GM18505 (cell line): Measurements from ENCODE around the gene SLC6A4.

Source experiments
- ATAC-seq: cut with Tn5 transposase; IDR thresholded peaks from one replicate; pipeline ENCODE4 v1.9.1; 2021; ENCODE audit not compliant: unreplicated experiment
- POLR2A ChIP-seq: IDR thresholded peaks from 4 replicates; pipeline ENCODE4 v1.6.1; 2011; ENCODE audit warnings: borderline replicate concordance; ENCODE audit not compliant: insufficient read depth, insufficient read length; ENCODE audit errors: extremely low read depth

Gene SLC6A4

DNA sequence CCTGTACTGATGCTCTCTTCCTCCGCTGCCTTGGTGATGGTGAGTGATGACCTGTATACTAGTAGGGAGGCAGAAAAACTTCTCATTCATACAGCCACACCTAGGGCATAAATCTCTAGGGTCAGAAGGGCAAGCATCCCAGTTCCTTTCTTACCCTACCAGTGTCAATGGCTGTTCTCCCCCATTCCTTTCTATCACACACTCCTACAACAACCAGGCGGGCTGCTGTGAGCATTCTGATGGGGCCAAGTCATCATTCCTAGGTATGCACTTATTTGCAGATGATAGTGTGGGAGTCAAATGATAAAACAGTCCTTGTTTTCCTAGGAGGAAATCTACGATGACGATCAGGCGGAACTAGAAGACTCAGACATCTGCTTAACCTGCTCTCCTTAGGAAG is 14.0 kb upstream of the SLC6A4 start:
- no peak for TF ChIP-seq POLR2A
- ATAC-seq: no peak

DNA sequence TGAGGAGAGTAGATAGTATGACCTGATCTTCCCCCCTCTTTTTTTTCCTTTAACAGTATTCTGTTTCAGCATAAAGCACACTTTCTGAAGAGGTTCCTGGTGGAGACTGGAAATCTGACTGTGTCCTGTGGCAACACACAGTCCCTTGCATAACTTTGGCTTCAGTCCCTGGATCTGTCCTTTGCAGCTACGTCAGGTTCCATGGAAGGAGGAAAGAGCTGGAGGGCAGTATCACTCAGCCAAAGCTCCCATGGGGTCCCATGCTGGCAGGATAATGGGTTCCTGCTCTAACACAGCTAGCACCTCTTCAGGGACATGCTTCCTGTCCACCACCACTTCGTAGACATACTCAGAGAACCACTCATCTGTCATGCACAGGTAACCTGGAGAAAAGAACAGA is 13.3 kb upstream of the SLC6A4 start:
- TF ChIP-seq POLR2A: no peak
- ATAC-seq: no peak

DNA sequence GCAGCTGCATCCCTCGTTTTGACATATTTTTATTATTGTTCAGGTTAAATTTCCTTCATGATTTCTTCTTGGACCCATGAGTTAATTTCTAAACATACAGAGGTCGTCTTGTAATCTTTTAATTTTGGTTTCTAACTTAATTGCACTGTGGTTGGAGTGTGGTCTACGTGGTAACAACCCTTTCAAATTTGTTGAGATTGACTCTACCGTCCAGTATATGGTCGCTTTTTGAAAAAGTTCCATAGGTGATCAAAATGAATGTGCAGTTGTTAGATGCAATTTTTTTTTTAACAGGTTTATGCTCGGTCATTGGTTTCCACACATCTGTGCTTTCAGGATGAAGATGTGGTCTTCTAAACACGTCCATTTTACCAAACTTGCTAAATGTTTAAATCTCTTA is 11.0 kb upstream of the SLC6A4 start:
- no peak for TF ChIP-seq POLR2A
- ATAC-seq: no peak

DNA sequence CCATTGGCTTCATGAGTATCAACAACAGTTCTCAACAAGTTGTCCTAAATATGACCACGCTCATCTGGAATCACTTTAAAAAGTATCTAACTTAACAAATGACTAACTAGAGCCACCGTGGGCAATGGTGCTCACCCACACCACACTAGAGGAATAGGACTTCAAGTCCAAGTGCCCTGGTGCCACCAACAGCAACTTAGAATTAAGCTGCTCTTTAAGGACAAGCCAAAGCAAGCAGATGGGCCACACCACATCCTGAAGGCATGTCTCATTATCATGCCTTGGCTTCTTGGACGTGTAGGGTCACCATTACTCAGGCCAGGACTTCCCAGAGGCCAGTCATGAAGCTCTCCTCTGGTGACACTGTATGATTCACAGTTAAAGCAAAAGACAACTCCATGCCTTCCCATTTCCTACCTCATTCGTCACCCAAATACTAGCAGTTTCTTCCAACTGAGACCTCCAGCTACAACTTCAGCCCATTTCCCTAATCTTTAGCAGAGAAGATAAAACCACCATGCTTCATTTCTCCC is 9.4 kb upstream of the SLC6A4 start:
- no peak for ATAC-seq
- no peak for TF ChIP-seq POLR2A

DNA sequence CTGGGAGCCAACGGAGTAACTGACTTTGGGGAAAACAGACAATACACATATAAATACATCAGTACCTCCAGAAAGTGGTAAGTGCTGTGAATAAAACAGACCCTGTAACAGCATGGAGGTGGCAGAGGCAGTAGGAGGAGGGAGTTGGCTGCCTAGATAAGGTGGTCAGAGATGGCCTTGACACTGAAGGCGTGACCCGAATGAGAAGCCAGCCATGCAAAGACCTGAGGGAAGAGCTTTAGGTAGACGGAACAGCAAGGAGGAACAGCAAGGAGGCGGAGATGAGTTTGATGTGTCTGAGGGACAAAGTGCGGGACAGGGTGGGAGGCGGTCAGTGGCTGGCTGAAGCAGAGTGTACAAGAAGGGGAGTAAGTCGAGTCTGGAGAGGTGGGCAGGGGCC is 8.1 kb upstream of the SLC6A4 start:
- ATAC-seq: no peak
- TF ChIP-seq POLR2A: no peak

DNA sequence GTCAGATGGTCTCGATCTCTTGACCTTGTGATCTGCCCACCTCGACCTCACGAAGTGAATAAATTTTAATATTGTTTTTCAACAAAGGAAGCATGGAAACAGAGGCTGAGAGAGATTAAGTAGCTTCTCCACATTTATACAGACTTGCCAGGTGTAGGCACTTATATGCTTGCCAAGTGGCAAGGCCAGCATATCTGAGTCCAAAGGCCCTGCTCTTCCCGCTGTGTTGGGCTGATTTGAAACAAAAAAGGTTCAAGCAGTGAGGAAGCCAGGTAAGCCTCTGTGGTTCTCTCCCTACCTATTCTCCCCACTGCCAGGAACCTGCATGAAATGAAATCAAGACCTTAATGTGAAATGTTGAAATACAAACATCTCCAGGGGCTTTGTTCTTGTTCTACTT is 7.5 kb upstream of the SLC6A4 start:
- TF ChIP-seq POLR2A: no peak
- ATAC-seq: no peak

DNA sequence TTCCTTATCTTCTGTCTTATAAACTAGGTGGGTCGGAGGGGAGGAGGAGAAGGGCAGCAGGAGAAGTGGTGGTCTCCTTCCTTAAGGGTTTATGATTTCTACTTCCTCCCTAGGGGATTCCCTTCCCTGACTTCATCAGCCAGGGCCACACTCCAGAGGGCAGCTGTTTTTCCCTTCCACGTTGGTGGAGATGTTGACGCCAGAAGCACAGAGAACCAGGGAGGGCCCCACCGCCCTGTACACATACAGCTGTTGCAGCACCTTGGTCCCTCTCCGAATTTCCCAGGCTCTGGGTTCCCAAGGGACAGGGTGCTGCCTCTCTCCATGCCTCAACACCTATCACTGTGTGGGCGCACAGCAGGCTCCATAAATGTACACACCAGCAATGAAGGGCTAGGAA is 5.6 kb upstream of the SLC6A4 start:
- ATAC-seq: no peak
- no peak for TF ChIP-seq POLR2A

DNA sequence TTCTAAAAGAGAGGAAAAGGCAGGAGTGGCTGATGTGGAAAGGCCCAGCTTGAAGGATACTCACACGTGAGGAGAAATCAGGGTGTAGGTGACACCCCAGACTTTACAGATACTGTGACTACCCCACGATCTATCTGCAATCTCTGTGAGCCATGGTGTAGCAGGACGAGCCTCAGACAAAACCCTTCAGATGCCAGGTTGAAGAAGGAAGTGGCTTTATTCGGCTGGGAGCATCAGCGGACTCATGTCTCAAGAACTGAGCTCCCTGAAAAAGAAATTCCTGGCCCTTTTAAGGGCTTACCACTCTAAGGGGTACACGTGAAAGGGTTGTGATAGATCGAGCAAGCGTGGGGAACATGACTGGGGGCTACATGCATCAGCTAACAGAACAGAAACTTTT is 4.7 kb upstream of the SLC6A4 start:
- no peak for TF ChIP-seq POLR2A
- ATAC-seq: no peak

DNA sequence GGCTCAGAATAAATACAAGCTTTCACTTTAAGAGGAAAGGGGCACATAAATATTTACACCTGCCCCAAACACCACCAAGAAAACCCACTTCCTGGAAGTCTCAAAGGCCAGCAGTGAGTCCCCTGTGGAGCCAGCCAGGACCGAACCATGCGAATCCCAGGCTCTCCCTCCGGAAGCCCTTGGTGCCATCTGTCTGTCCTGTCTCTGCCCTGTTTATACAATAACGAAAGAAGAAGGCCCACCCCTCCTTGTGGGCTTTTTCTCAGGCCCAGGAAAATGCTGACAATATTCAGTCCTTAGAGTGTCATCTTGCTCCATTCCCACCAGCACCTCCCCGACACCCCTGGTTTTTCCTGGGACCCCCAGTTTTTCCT is 3.6 kb upstream of the SLC6A4 start:
- no peak for TF ChIP-seq POLR2A
- no peak for ATAC-seq

DNA sequence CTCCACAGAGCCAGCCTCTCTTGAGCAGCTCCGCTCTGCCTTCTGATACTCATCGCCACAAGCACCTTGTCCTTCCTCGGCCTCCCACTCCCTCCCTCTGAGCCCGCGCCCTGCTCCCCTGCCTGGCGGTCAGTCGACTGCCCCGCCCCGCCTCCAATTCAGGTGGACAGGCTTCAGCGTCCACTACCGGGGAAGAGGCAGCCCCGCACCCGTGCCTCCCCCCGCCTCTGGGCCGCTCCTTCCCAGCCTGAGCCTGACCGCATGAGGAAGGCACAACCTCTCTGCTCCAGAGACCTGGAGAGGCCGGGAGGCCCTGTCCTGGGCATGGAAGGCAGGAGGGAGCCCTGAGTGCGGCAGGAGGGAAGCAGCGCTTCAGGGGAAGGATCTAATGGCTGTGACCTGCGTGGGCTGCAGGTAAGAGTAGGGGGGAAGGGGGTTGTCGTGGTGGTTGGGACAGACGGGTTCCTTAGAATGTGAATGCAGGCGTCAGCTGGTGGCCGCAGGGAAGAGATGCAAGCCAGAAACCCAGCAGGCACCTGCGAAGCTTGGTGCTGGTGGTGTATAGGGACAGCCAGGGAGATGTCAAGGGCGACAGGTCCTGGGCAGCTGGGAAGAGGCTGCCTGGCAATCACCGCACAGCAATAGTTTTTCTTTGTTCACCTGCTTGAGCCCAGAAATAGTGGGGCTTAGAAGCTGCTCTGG is 3.0 kb upstream of the SLC6A4 start:
- no peak for ATAC-seq
- TF ChIP-seq POLR2A: no peak

DNA sequence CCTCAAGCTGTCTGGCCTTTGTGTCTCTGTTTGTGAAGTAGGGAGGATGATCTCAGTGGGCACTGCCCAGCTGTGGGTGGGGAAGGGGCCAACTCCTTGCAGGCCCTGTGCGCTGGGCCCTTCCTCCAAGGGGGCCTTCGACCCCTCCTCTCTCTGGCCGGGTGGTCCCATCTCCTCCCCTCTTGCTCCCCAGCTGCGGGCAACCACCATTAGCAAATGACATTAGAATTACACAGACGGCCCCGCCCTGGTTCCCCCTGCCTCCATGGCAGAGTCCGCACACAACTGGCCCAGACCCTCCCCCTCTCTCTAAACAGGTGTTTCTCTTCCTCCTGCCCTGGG is 2.5 kb upstream of the SLC6A4 start:
- TF ChIP-seq POLR2A: no peak
- ATAC-seq: no peak

DNA sequence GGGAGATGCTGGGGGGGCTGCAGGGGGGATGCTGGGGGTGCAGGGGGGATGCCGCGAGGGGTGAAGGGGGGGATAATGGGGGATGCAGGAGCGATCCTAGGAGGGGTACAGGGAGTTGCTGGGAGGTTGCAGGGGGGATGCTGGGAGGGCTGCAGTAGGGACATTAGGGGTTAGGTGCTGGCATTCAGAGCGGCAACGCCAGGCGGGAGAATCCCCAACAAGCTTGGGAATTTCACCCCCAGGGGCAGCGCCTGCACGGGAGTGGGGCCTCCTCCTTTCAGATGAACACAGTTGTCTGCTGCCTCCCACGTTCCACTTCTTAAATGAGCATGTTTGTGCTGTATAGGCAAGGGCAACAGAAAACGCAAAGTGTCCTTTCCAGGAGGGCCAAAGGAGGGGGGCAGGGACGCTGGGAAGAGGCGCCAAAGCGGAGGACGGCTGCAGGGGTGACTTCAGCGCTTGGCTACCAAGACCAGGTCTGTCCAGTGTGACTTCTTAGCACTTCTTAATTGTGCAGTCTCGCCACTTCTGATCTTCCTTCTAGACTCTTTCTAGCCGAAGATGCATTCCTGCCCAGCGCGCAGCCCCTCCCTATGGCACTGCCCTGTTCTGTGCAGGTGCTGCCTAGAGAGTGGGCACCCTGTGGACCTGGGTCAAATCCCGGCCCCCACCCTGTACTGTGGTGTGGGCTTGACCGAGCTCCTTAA is 2.0 kb upstream of the SLC6A4 start:
- no peak for ATAC-seq
- no peak for TF ChIP-seq POLR2A

DNA sequence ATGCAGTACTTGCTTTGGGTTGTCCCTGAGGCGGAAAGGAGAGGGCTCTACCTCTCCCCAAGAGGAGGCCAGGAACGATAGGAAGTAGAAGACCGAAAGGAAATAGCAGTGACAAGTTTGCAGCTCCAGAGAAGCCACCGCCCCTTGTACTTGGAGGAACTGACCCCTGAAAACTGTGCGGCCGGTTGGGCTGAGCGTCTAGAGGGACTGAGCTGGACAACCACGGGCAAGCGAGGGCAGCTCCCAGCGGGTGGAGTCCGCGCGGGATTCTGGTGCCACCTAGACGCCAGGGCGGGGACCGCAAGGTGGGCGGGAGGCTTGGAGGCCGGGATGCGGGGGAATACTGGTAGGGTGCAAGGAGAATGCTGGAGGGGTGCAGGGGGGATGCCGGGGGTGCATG is 1.3 kb upstream of the SLC6A4 start:
- no peak for ATAC-seq
- TF ChIP-seq POLR2A: no peak

DNA sequence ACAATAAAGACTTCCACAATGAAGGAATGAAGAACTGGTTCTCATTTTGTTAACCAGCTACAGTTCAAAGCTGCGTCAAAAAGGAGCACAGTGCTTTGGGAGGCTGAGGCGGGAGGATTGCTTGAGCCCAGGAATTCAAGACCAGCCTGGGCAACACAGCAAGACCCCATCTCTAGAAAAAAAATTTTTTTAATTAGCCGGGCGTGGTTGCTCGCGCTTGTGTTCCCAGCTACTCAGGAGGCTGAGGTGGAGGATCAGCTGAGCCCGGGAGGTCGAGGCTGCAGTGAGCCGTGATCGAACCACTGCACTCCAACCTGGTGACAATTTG is 764 bp upstream of the SLC6A4 start:
- no peak for TF ChIP-seq POLR2A
- no peak for ATAC-seq
